H1 (cell line): ENCODE results near the gene OVCH1. TPM values are rescaled to one million over a fixed set of nuclear protein-coding genes. Genes with fewer than 3 reads are reported as not detected.

Experiments
- EGR1 ChIP-seq: IDR thresholded peaks from 2 replicates; pipeline ENCODE4 v1.6.1; 2011; ENCODE audit warnings: low read depth, low read length, borderline replicate concordance
- HDAC6 ChIP-seq: IDR thresholded peaks from one replicate; pipeline ENCODE4 v1.7.1; 2012; ENCODE audit warnings: low read depth, mild to moderate bottlenecking, inconsistent platforms, low read length, moderate library complexity
- POU5F1 ChIP-seq: IDR thresholded peaks from 2 replicates; pipeline ENCODE4 v1.6.1; 2011; ENCODE audit warnings: low read depth, mild to moderate bottlenecking, low read length, moderate library complexity
- polyA plus RNA-seq, 7 experiments: library from polyadenylated mRNA; depleted of rRNA in 3 of 7; stranded (reverse) in 5 of 7; unstranded in 2 of 7; fragments of >200 nt in 5 of 7; fragments of 200-250 nt in 2 of 7; gene quantifications; 1 replicate in 5 of 7; 2 replicates in 1 of 7; 4 replicates in 1 of 7; pipeline versions ENCODE4 v1.2.1 to v1.2.3, GENCODE V29; 2011 to 2013; ENCODE audit warnings: missing spikeins in 2 of 7, mixed read lengths in 2 of 7
- total RNA-seq: library from RNA; stranded (reverse); fragmentation: NEBNext Ultra II Directional; extraction: Animal tissue kit (Norgen Biotek cat#: 25700); gene quantifications from 2 replicates; pipeline ENCODE4 v1.2.1, GENCODE V29; 2021

OVCH1 gene
- total and polyA plus RNA-seq, 2 of the 8 experiments (the other 6 are each of a cell fraction or from before 2014, with no cell fraction given): 0.07 TPM; not detected in 1

DNA sequence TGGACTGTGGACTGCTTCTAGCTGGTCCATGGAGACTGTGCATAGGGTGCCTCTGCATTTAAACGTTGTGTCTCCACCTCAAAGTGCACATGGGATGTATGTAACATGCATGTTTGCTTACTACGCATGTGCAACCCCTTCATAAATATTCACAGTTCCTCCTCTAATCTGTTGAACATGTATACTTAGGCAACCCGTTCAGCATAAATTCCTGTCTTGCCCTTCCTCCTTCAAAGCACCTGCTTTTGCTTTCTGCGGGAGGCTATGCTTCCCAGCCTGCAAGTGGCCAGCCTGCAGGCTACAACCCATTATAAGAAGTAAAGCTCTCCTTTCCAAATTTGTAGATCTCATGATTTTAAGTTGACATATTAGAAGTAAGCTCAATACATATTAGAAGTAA is 33.0 kb upstream of the OVCH1 start (continued):
- TF ChIP-seq POU5F1 (no peak), HDAC6 (no peak), EGR1 (no peak)
